Nephron (organoid): ENCODE data around the gene TCHP.
"Not testable (repeated sequence)": the region's sequence is repeated elsewhere in the genome, so short reads cannot be mapped to it uniquely, and the experiment has no call there.

Experiments used
- H3K27ac Mint-ChIP-seq, 3 experiments: 2 replicates each; pipeline ENCODE4 v1.8.0; 2020; ENCODE audit warnings: mixed read lengths in 3 of 3, mild to moderate bottlenecking in 2 of 3, moderate library complexity in 1 of 3
- H3K27me3 Mint-ChIP-seq: 2 replicates; pipeline ENCODE4 v1.8.0; 2021; ENCODE audit warnings: low read depth, mild to moderate bottlenecking, moderate library complexity, mixed read lengths
- H3K36me3 Mint-ChIP-seq: 2 replicates; pipeline ENCODE4 v1.8.0; 2020; ENCODE audit warnings: low read depth, mixed read lengths
- H3K4me1 Mint-ChIP-seq: 2 replicates; pipeline ENCODE4 v1.8.0; 2020; ENCODE audit warnings: mixed read lengths
- H3K4me3 Mint-ChIP-seq, 3 experiments: 2 replicates each; pipeline ENCODE4 v1.8.0; 2020; ENCODE audit warnings: mild to moderate bottlenecking in 3 of 3, mixed read lengths in 3 of 3, moderate library complexity in 2 of 3
- H3K9me3 Mint-ChIP-seq: 2 replicates; pipeline ENCODE4 v1.8.0; 2020; ENCODE audit warnings: mixed read lengths
- CTCF ChIP-seq, 3 experiments: fragments of 200-600 bp; sonication (generic); IDR thresholded peaks; one replicate each; pipeline ENCODE4 v1.5.0; 2021; ENCODE audit warnings: antibody characterized with exemption in 3 of 3; ENCODE audit not compliant: unreplicated experiment in 3 of 3

Gene TCHP

GRCh38 chr12:109926016-109926415, 25.9 kb downstream of the TCHP start:
- no peak for TF ChIP-seq CTCF (IDR thresholded peaks at IDR 0.05; ENCODE audit: unreplicated experiment in 3 of 3)
- Mint-ChIP-seq H3K4me1 (peaks cover 18% of the 10 kb centered on the region), H3K36me3 (peaks cover 17% of the 10 kb centered on the region), H3K27ac (no peak overlapping the region), H3K4me3 (no peak overlapping the region), H3K9me3 (no peaks in the 10 kb centered on the region), H3K27me3 (no peaks in the 10 kb centered on the region)

DNA sequence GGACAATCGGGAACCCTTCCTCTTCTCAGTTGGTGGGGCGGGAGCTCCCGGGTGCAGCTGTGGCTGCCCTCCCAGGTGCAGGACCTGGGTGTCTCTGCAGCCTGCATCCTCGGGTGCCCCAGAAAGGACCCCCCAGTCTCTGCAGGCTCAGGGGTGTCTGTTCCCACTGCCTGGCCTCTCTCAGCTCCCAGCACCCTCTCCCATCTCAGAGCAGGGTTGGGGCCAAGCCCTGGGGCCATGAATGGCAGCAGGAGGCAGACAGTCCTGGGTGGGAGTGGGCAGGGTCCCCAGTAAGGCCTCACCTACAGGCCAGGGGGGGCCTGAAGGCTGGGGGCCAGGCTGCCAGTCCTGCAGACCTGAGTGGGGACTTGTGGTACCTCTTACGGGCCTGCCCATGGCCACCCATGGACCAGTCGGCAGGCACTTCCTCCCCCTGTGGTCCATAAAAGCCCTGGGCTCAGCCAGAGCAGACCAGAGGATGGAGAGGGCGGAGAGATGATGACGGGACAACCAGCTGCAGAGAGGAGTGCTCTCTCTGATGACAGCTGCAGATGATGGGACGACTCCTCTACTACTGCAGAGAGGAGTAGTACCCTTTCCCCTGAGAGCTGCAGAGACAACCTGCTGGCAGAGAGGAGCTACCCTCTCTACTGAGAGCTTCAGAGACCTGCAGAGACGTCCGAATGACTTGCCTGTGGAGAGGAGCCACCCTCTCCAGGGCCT, 26.6 kb downstream of the TCHP start:
- Mint-ChIP-seq H3K4me1 (peaks cover 18% of the 10 kb centered on the region), H3K27ac (no peak overlapping the region)

DNA sequence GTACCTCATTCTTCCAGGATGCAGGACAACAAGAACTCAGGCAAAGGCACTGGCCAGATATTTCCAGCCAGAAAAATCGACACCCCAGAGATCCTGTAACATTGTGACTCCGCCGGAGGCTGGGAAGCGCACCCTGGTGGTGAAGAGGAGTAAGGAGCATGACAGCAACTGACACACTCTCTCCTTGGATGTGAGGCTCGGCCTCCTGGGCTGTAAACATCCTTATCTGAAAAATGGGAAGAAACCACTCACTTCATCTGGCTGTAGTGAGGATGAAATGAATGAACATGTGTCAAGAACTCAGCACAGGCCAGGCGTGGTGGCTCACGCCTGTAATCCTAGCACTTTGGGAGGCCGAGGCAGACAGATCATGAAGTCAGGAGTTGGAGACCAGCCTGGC, 27.5 kb downstream of the TCHP start:
- H3K27ac Mint-ChIP-seq: peak overlapping the region; percentile 14 to 77 (median 60)
- TF ChIP-seq CTCF (IDR thresholded peaks at IDR 0.05; ENCODE audit: unreplicated experiment in 3 of 3): peak; percentile 34 to 52 (median 40)

More for the DNA sequence above, 26.6 kb downstream of the TCHP start:
- TF ChIP-seq CTCF (IDR thresholded peaks at IDR 0.05; ENCODE audit: unreplicated experiment in 3 of 3): no peak
- H3K27me3 Mint-ChIP-seq: no peaks in the 10 kb centered on the region
- H3K4me3 Mint-ChIP-seq: no peak overlapping the region
- peaks cover 20% of the 10 kb centered on the region for H3K36me3 Mint-ChIP-seq
- H3K9me3 Mint-ChIP-seq: no peaks in the 10 kb centered on the region

DNA sequence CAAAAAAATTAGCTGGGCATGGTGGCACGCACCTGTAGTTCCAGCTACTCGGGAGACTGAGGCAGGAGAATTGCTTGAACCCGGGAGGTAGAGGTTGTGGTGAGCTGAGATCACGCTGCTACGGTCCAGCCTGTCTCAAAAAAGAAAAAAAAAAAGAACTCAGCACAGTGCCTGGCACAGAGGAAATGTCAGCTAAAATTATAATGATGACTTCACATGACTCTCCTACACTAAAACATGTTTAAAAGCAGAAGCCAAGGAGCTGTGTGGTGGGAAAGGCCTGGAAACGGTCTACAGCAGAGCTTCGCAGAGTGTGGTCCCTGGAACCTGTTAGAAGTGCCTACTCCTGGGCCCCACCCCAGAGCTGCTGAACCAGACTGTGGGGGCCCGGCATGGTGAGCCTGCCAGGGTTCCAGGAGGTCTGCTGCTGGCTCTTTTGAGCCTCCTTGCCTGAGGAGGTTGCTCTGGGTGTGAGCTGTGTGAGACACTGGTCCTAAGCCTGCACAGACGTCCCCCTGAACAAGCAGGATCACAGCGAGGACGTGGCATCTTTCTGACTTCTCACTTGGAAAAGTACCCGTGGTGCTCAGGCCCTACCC, 28.1 kb downstream of the TCHP start:
- H3K4me3 Mint-ChIP-seq: no peak overlapping the region
- H3K4me1 Mint-ChIP-seq: peaks cover 18% of the 10 kb centered on the region
- no peak overlapping the region for H3K27ac Mint-ChIP-seq
- H3K27me3 Mint-ChIP-seq: no peaks in the 10 kb centered on the region
- peaks cover 35% of the 10 kb centered on the region for H3K36me3 Mint-ChIP-seq
- no peaks in the 10 kb centered on the region for H3K9me3 Mint-ChIP-seq
- TF ChIP-seq CTCF (IDR thresholded peaks at IDR 0.05; ENCODE audit: unreplicated experiment in 3 of 3): no peak

More for the DNA sequence above, 27.5 kb downstream of the TCHP start:
- Mint-ChIP-seq H3K36me3 (peaks cover 30% of the 10 kb centered on the region), H3K4me3 (no peak overlapping the region), H3K9me3 (no peaks in the 10 kb centered on the region), H3K27me3 (no peaks in the 10 kb centered on the region), H3K4me1 (peaks cover 21% of the 10 kb centered on the region)

DNA sequence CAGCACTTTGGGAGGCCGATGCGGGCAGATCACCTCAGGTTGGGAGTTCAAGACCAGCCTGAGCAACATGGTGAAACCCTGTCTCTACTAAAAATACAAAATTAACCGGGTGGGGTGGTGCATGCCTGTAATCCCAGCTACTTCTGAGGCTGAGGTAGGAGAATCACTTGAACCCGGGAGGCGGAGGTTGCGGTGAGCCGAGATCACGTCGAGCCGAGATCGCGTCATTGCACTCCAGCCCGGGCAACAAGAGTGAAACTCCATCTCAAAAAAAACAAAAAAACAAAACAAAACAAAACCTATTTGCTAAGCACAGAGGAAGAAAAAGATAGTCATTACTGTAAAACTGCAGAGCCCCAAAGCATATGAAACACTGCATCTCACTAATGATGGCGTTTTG, 29.3 kb downstream of the TCHP start:
- not testable (repeated sequence) for H3K9me3 Mint-ChIP-seq, H3K4me3 Mint-ChIP-seq, H3K27me3 Mint-ChIP-seq, H3K27ac Mint-ChIP-seq
- H3K36me3 Mint-ChIP-seq: peaks cover 42% of the 10 kb centered on the region
- peaks cover 18% of the 10 kb centered on the region for H3K4me1 Mint-ChIP-seq

GRCh38 chr12:109930028-109930800, 30.1 kb downstream of the TCHP start:
- peak overlapping the region in 2 of 3 experiments; percentile 16 to 27 for H3K27ac Mint-ChIP-seq
- peaks cover 10% of the 10 kb centered on the region for H3K4me1 Mint-ChIP-seq
- no peaks in the 10 kb centered on the region for H3K9me3 Mint-ChIP-seq
- no peak overlapping the region for H3K4me3 Mint-ChIP-seq
- H3K36me3 Mint-ChIP-seq: peaks cover 40% of the 10 kb centered on the region
- TF ChIP-seq CTCF (IDR thresholded peaks at IDR 0.05; ENCODE audit: unreplicated experiment in 3 of 3): no peak
- H3K27me3 Mint-ChIP-seq: no peaks in the 10 kb centered on the region
